ENCODE data around the gene IL7R. TPM values are rescaled to one million over a fixed set of nuclear protein-coding genes. Genes with fewer than 3 reads are reported as not detected.
A peak's percentile ranks its signal among the peaks of the same experiment; 100 is the strongest.

IL7R gene
- total and polyA plus RNA-seq, 2 of the 4 experiments (the other 2 are of a cell fraction): 40.7 to 71.7 TPM

DNA sequence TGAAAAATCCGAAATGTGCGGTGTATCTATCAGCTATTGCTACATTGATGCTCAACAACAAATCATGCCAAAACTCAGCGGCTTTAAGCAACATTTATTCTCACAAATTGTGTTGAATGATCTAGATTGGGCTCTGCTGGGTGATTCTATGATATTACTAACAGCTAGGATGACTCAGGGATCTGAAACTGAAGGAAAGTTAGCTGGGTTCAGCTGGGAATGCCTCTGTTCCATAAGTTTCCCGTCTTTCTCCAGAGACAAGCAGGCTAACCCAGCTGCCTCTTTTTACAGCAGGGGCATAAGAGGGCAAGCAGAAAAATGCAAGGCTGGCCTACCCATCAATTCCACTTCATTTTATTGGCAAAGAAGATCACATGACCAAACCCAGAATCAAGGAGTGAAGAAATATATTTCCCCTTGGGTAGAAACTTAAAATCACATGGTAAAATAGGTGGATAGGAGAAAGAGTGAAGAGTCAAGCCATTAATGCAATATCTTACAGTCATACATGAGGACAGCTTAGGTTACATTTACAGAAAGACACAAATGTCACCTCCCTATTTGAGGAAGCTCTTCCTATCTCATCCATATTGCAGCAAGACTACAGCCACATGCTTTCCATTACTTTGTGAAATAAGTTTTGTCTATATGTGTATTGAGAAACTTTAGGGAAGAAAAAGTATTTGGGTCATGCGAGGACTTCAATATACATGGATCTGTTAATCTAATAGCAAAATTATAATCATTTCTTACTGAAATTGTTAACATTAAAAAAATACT, 30.8 kb downstream of the IL7R start:
- no CpG with 5 or more reads among the region's 5 CpGs for WGBS, 2 experiments (ENCODE audit: extremely low coverage in 2 of 2, insufficient read length in 1 of 2)
- Histone ChIP-seq H3K56ac (ENCODE audit: extremely low read depth, insufficient read depth, low read length) (no peak overlapping the region), H2AFZ (replicated peaks; ENCODE audit: low read length, poor library complexity) (no peak overlapping the region), H4K8ac (ENCODE audit: low read depth in 2 of 2, low read length in 2 of 2) (no peak overlapping the region), H3K9ac (ENCODE audit: low read depth, low read length) (no peak overlapping the region), H3K27me3 (ENCODE audit: control insufficient read depth, insufficient read depth, low read length) (no peaks in the 10 kb centered on the region), H3K27ac (ENCODE audit: insufficient read depth, low read length) (no peak overlapping the region), H3K4ac (ENCODE audit: low read depth, low read length) (no peak overlapping the region), H2BK5ac (ENCODE audit: low read depth, low read length, poor library complexity, severe bottlenecking) (peak overlapping the region; percentile 57), H4K5ac (ENCODE audit: low read depth, low read length) (no peak overlapping the region; the same call in 1 of the 2 replicates), H3K9me1 (ENCODE audit: insufficient read depth, low read length) (peaks cover 5% of the 10 kb centered on the region; the same call in 1 of the 2 replicates), H2AK9ac (replicated peaks; ENCODE audit: low read depth, low read length, poor library complexity) (no peak overlapping the region), H3K36me3 (ENCODE audit: control insufficient read depth, insufficient read depth, low read length) (no peaks in the 10 kb centered on the region), H2BK15ac (ENCODE audit: low read depth, low read length) (peak overlapping the region; percentile 15; the same call in 1 of the 3 replicates), H3K9me3 (ENCODE audit: control insufficient read depth, insufficient read depth, low read length) (no peaks in the 10 kb centered on the region), H2AK5ac (ENCODE audit: low read depth, low read length) (no peak overlapping the region), H4K91ac (ENCODE audit: insufficient read depth, low read depth, low read length) (peak overlapping the region; percentile 11; the same call in 1 of the 2 replicates), H3K23ac (ENCODE audit: low read depth, low read length) (no peak overlapping the region), H3K4me1 (ENCODE audit: control insufficient read depth, insufficient read depth, low read length) (peaks cover 14% of the 10 kb centered on the region), H3K18ac (ENCODE audit: low read depth, low read length) (peak overlapping the region; percentile 30; the same call in 1 of the 2 replicates), H4K20me1 (ENCODE audit: insufficient read depth, low read length) (no peaks in the 10 kb centered on the region), H3K4me3 (ENCODE audit: insufficient read depth, low read depth, low read length) (no peak overlapping the region), H2BK20ac (ENCODE audit: low read depth, low read length) (peak overlapping the region; percentile 68; the same call in 1 of the 2 replicates), H3K79me1 (ENCODE audit: low read depth in 1 of 2, low read length in 2 of 2) (0 out of 4 replicates have a peak, but pooled peaks cover 0 to 2% of the 10 kb centered on the region in 2 experiments), H2BK120ac (ENCODE audit: low read depth, low read length) (peak overlapping the region; percentile 26; the same call in 1 of the 2 replicates), H3K4me2 (ENCODE audit: low read depth, low read length) (no peak overlapping the region), H3K14ac (replicated peaks; ENCODE audit: low read depth, low read length) (0 out of 2 replicates have a peak overlapping the region, but pooled peaks have one; percentile 56)
- dilution Hi-C loops (cut with HindIII; ENCODE audit: low sequenced_read_pairs, unreplicated experiment): no loop called here
- CTCF ChIA-PET: no interaction called here
- TF ChIP-seq SMC3 (IDR thresholded peaks at IDR 0.05; ENCODE audit: low read depth, low read length): no peak
- no peak for TF ChIP-seq FOS (IDR thresholded peaks at IDR 0.05; ENCODE audit: low read depth, low read length)
- TF ChIP-seq, protein P1, sequence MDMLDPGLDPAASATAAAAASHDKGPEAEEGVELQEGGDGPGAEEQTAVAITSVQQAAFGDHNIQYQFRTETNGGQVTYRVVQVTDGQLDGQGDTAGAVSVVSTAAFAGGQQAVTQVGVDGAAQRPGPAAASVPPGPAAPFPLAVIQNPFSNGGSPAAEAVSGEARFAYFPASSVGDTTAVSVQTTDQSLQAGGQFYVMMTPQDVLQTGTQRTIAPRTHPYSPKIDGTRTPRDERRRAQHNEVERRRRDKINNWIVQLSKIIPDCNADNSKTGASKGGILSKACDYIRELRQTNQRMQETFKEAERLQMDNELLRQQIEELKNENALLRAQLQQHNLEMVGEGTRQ (IDR thresholded peaks at IDR 0.05; ENCODE audit: low read depth, low read length): no peak
- TF ChIP-seq NFE2L2 (IDR thresholded peaks at IDR 0.05; ENCODE audit: low read depth, low read length): 0 out of 2 replicates have a peak, but pooled peaks have one; percentile 26
- intact Hi-C loops (cut with micrococcal nuclease): no loop called here
- POLR2A ChIA-PET (ENCODE audit: unreplicated experiment): no interaction called here
- in situ Hi-C loops (cut with MboI; ENCODE audit: low sequenced_read_pairs): no loop called here
- BruUV-seq (replicated peaks): no TSS peak
- DNase-seq: no peak
- ATAC-seq (ENCODE audit: low read depth): no peak
